Activated T-cell treated with anti-CD3 and anti-CD28 coated beads, Interleukin-2, amount 50 U/mL, for 72 hours (primary cell): ENCODE measurements around the gene NOL6. TPM values are rescaled to one million over a fixed set of nuclear protein-coding genes. Genes with fewer than 3 reads are reported as not detected.

Source experiments
- ATAC-seq, 2 donors: fragments of 150-1000 bp; cut with Tn5 transposase; replicated peaks in 1 of 2; 2 replicates each; pipeline ENCODE4 v1.10.0; 2021; ENCODE audit warnings: moderate library complexity in 2 of 2, mild to moderate bottlenecking in 1 of 2
- DNase-seq, 2 donors: peaks; one replicate each; pipeline ENCODE4 v3.0.0; 2021 to 2022; ENCODE audit warnings: mixed read lengths in 1 of 2
- H3K27ac Mint-ChIP-seq: one replicate; pipeline ENCODE4 v1.8.0; 2022; ENCODE audit warnings: mild to moderate bottlenecking, moderate library complexity, mixed read lengths
- H3K27me3 Mint-ChIP-seq: one replicate; pipeline ENCODE4 v1.8.0; 2022; ENCODE audit warnings: low read depth, mixed read lengths
- H3K36me3 Mint-ChIP-seq, 2 donors: one replicate each; pipeline ENCODE4 v1.8.0; 2022; ENCODE audit warnings: mixed read lengths in 2 of 2, mild to moderate bottlenecking in 1 of 2; ENCODE audit not compliant: insufficient read depth in 2 of 2
- H3K4me1 Mint-ChIP-seq: one replicate; pipeline ENCODE4 v1.8.0; 2022; ENCODE audit warnings: low read depth, mixed read lengths
- H3K4me3 Mint-ChIP-seq, 2 donors: one replicate each; pipeline ENCODE4 v1.8.0; 2022; ENCODE audit warnings: mild to moderate bottlenecking in 2 of 2, mixed read lengths in 2 of 2, moderate library complexity in 2 of 2
- H3K9me3 Mint-ChIP-seq, 2 donors: one replicate each; pipeline ENCODE4 v1.8.0; 2022; ENCODE audit warnings: mixed read lengths in 2 of 2
- total RNA-seq, 2 donors: library from RNA; stranded (reverse); gene quantifications; one replicate each; pipeline ENCODE4 v1.2.3, GENCODE V29; 2022

The NOL6 gene
- total RNA-seq, 2 donors from 2014 or later: 26.1 to 30.1 TPM

GRCh38 chr9:33453999-33454660 is 19.6 kb downstream of the NOL6 start:
- no peaks in the 10 kb centered on the region for H3K36me3 Mint-ChIP-seq
- peak overlapping the region; percentile 87 for H3K27ac Mint-ChIP-seq
- no peaks in the 10 kb centered on the region for H3K9me3 Mint-ChIP-seq
- H3K4me3 Mint-ChIP-seq: peak overlapping the region; percentile 50 to 72
- no peak for DNase-seq
- ATAC-seq: no peak
- no peaks in the 10 kb centered on the region for H3K27me3 Mint-ChIP-seq
- H3K4me1 Mint-ChIP-seq: peaks cover 75% of the 10 kb centered on the region

GRCh38 chr9:33453286-33453860 is 20.4 kb downstream of the NOL6 start:
- Mint-ChIP-seq H3K4me1 (peaks cover 70% of the 10 kb centered on the region), H3K27me3 (no peaks in the 10 kb centered on the region), H3K9me3 (no peaks in the 10 kb centered on the region), H3K4me3 (peak overlapping the region; percentile 72 to 75), H3K36me3 (no peaks in the 10 kb centered on the region), H3K27ac (peak overlapping the region; percentile 87)
- peak in 1 of 2 donors; percentile 29 for DNase-seq
- ATAC-seq: peak; percentile 40 to 52

- peak overlapping the region; percentile 81 for H3K27ac Mint-ChIP-seq
These were observed 20.9 kb downstream of the NOL6 start for GRCh38 chr9:33452828-33453271.

DNA sequence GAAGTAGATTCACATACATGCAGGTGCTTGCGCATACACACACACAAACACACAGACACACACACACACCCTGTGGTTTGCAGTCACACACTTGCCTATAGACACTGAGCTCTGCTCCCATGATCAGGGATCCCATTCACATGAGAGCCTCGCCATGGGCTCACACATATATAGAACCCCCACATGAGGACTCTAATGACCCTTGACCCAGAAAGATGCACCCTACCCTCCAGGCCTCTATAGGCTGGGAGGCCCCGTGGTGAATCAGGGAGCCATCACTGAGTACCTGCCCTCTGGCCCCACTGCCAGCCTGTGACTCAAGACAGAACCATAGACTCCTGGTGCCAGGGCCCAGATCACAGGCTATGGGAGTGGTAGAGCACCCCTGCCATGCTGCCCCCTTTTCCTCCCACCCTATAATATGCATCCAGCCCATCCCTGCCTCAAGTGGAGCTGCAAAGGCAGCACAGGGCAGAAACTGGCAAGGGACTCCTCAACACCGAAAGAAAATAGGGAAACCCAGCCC is 23.0 kb downstream of the NOL6 start:
- no peaks in the 10 kb centered on the region for H3K27me3 Mint-ChIP-seq
- H3K36me3 Mint-ChIP-seq: no peaks in the 10 kb centered on the region
- H3K9me3 Mint-ChIP-seq: no peaks in the 10 kb centered on the region
- no peak for DNase-seq
- no peak overlapping the region for H3K4me3 Mint-ChIP-seq
- no peak overlapping the region for H3K27ac Mint-ChIP-seq
- ATAC-seq: no peak
- H3K4me1 Mint-ChIP-seq: peaks cover 68% of the 10 kb centered on the region

More at GRCh38 chr9:33452828-33453271, 20.9 kb downstream of the NOL6 start:
- Mint-ChIP-seq H3K4me3 (peak overlapping the region; percentile 72 to 75), H3K27me3 (no peaks in the 10 kb centered on the region), H3K36me3 (no peaks in the 10 kb centered on the region), H3K4me1 (peaks cover 70% of the 10 kb centered on the region), H3K9me3 (no peaks in the 10 kb centered on the region)
- DNase-seq: peak; percentile 67 to 71
- ATAC-seq: peak; percentile 86 to 87

GRCh38 chr9:33449715-33450114 is 24.0 kb downstream of the NOL6 start:
- Mint-ChIP-seq H3K27ac (no peak overlapping the region), H3K36me3 (no peaks in the 10 kb centered on the region), H3K4me1 (peaks cover 71% of the 10 kb centered on the region), H3K9me3 (no peaks in the 10 kb centered on the region), H3K27me3 (no peaks in the 10 kb centered on the region), H3K4me3 (no peak overlapping the region)
- no peak for ATAC-seq
- no peak for DNase-seq

DNA sequence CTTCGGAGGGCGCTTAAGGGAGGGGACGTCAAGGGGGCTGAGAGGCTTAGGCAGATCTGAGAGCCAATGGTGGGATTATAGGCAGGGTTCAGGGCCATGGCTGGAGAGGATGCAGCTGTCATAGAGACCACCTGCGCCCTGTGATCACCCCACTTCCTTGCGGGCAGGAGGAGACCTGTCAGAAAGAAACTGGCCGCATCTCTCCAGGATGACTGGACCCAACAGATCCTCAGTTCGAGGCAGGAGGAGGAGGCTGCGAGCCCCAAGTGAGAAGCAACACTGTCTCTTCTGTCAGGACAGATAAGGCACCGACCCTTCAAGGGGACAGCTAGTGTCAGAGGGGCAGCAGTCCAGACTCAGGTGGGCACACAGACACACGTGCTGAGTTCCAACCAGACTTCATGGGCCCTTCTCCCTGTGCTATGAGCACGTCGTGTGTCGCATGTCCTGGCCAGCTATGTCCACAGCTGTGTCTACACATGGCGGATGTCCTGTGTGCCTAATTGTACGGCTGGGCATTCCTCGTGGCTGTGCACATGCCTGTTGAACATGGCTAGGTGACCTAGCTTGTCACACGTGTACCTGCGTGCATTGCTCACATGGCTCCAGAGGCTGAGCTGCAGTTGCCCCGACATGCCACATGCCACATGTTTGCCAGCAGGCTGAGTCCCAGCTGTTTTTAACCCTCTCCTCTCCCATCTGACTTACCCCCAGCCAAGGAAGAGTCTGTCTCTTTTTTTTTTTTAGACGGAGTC is 25.7 kb downstream of the NOL6 start:
- DNase-seq (peak; percentile 48 to 59), ATAC-seq (peak; percentile 4 to 29)
- Mint-ChIP-seq H3K9me3 (no peaks in the 10 kb centered on the region), H3K27me3 (no peaks in the 10 kb centered on the region), H3K4me3 (peak overlapping the region; percentile 93 to 97), H3K36me3 (no peaks in the 10 kb centered on the region), H3K27ac (peak overlapping the region; percentile 18), H3K4me1 (peaks cover 57% of the 10 kb centered on the region)

DNA sequence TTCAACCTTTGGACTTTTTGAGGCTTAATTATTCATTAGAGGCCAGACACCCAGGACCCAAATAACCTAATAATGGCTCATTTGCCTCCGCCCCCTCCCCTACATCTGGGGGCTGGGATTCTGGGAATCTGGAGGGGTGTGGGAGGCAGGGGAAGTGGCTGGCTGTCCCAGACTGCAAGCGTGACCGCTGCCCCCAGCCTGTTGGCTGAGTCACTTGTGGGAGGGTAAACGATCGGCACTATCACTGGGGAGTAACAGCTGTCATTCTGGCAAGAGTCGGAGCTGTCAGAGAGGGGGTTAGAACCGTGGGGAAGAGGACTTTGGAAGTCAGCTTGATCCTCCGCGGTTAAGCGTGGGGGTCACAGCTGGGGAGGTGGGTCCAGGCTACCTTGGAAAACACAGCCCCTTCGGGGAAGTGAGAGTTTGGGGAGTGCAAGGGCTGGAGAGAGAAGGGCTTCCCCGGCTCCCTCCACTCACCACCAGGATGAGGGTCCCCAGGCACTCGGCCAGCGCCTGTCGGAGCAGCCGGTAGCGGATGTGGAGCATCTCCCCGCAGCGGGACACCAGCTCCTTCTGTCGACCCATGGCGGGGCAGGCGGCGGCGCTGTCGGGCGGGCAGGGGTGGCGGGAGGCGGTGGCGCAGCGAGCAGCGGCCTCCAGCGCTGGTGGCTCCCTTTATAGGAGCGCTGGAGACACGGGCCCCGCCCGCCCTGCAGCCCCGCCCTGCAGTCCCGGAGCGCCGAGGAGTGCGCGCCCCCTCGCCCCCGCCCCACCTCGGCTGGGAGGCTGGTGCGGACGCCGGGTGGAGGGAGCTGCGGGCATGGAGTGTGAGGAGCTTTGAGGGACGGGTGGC is 26.6 kb downstream of the NOL6 start, which contains the start of gene AQP3:
TSS of gene AQP3 (minus strand) at position 648 of the 853 bp plus-strand sequence. CDS start at position 585, 63 bp downstream.
- DNase-seq: peak; percentile 75 to 81
- ATAC-seq: peak; percentile 67 to 74
- H3K9me3 Mint-ChIP-seq: no peaks in the 10 kb centered on the region
- H3K4me3 Mint-ChIP-seq: peak within 1 kb of the TSS; percentile 93 to 97
- H3K27ac Mint-ChIP-seq: peak within 1 kb of the TSS; percentile 91
- H3K27me3 Mint-ChIP-seq: no peaks in the 10 kb centered on the region
- peaks cover 49% of the 10 kb centered on the region for H3K4me1 Mint-ChIP-seq
- no peaks in the 10 kb centered on the region for H3K36me3 Mint-ChIP-seq

GRCh38 chr9:33446240-33446945 is 27.3 kb downstream of the NOL6 start:
- Mint-ChIP-seq H3K27me3 (no peaks in the 10 kb centered on the region), H3K4me1 (peaks cover 46% of the 10 kb centered on the region), H3K36me3 (no peaks in the 10 kb centered on the region), H3K9me3 (no peaks in the 10 kb centered on the region), H3K4me3 (peak overlapping the region; percentile 93 to 97), H3K27ac (peak overlapping the region; percentile 91)
- DNase-seq: peak; percentile 75 to 80
- peak; percentile 84 to 87 for ATAC-seq

GRCh38 chr9:33445389-33446239 is 28.1 kb downstream of the NOL6 start:
- H3K9me3 Mint-ChIP-seq: no peaks in the 10 kb centered on the region
- H3K27ac Mint-ChIP-seq: peak overlapping the region; percentile 47
- H3K4me1 Mint-ChIP-seq: peaks cover 41% of the 10 kb centered on the region
- ATAC-seq (no peak), DNase-seq (peak in 1 of 2 donors; percentile 24)
- no peaks in the 10 kb centered on the region for H3K36me3 Mint-ChIP-seq
- no peaks in the 10 kb centered on the region for H3K27me3 Mint-ChIP-seq
- peak overlapping the region; percentile 93 to 97 for H3K4me3 Mint-ChIP-seq

GRCh38 chr9:33443464-33444154 is 30.1 kb downstream of the NOL6 start:
- Mint-ChIP-seq H3K27ac (no peak overlapping the region), H3K4me3 (no peak overlapping the region), H3K27me3 (no peaks in the 10 kb centered on the region), H3K4me1 (peaks cover 40% of the 10 kb centered on the region), H3K36me3 (no peaks in the 10 kb centered on the region), H3K9me3 (no peaks in the 10 kb centered on the region)
- ATAC-seq (no peak), DNase-seq (no peak)

GRCh38 chr9:33443047-33443446 is 30.7 kb downstream of the NOL6 start:
- DNase-seq (no peak), ATAC-seq (no peak)
- Mint-ChIP-seq H3K27ac (no peak overlapping the region), H3K36me3 (no peaks in the 10 kb centered on the region), H3K4me3 (no peak overlapping the region), H3K9me3 (no peaks in the 10 kb centered on the region), H3K27me3 (no peaks in the 10 kb centered on the region), H3K4me1 (peaks cover 34% of the 10 kb centered on the region)
